HG03378 (cell line): ENCODE results near the gene PPY.
"Not testable (repeated sequence)": the region's sequence is repeated elsewhere in the genome, so short reads cannot be mapped to it uniquely, and the experiment has no call there.

ENCODE experiments used
- ATAC-seq: cut with Tn5 transposase; IDR thresholded peaks from one replicate; pipeline ENCODE4 v1.9.1; 2021; ENCODE audit warnings: mild to moderate bottlenecking, moderate library complexity; ENCODE audit not compliant: unreplicated experiment

The PPY gene

GRCh38 chr17:43966276-43966675 is 24.0 kb upstream of the PPY start:
- no peak for ATAC-seq

GRCh38 chr17:43962479-43962878 is 20.2 kb upstream of the PPY start:
- ATAC-seq: no peak

- no peak for ATAC-seq
Measured at GRCh38 chr17:43961954-43962353, 19.7 kb upstream of the PPY start.

GRCh38 chr17:43961292-43961691 is 19.0 kb upstream of the PPY start:
- ATAC-seq: not testable (repeated sequence)

- no peak for ATAC-seq
Measured at GRCh38 chr17:43958748-43959352, 16.6 kb upstream of the PPY start.

GRCh38 chr17:43956222-43956621 is 13.9 kb upstream of the PPY start:
- ATAC-seq: no peak

- ATAC-seq: no peak
Measured at GRCh38 chr17:43953746-43954145, 11.5 kb upstream of the PPY start, which contains the start of gene PYY. Gene PYY (minus strand): TSS chr17:43953940. CDS start chr17:43953483, 457 bp downstream.

- no peak for ATAC-seq
Measured at GRCh38 chr17:43952724-43953666, 10.7 kb upstream of the PPY start.

- ATAC-seq: no peak
Measured at GRCh38 chr17:43952351-43952723, 10.1 kb upstream of the PPY start.

- ATAC-seq: no peak
Measured at GRCh38 chr17:43951750-43952149, 9.5 kb upstream of the PPY start.

GRCh38 chr17:43950554-43950953 is 8.3 kb upstream of the PPY start:
- ATAC-seq: no peak

- ATAC-seq: no peak
Measured at GRCh38 chr17:43949781-43950180, 7.5 kb upstream of the PPY start.

GRCh38 chr17:43946781-43947180 is 4.5 kb upstream of the PPY start:
- ATAC-seq: no peak

- ATAC-seq: no peak
Measured at GRCh38 chr17:43945074-43945829, 3.0 kb upstream of the PPY start.

- no peak for ATAC-seq
Measured at GRCh38 chr17:43940630-43941029, 1.6 kb downstream of the PPY start.

GRCh38 chr17:43939886-43940285 is 2.4 kb downstream of the PPY start:
- ATAC-seq: no peak

- ATAC-seq: not testable (repeated sequence)
Measured at GRCh38 chr17:43939452-43939851, 2.8 kb downstream of the PPY start.

- no peak for ATAC-seq
Measured at GRCh38 chr17:43938838-43939182, 3.5 kb downstream of the PPY start.

GRCh38 chr17:43936434-43936833 is 5.8 kb downstream of the PPY start:
- no peak for ATAC-seq

GRCh38 chr17:43935926-43936261 is 6.4 kb downstream of the PPY start:
- ATAC-seq: no peak

GRCh38 chr17:43935204-43935925 is 6.9 kb downstream of the PPY start:
- ATAC-seq: no peak
